T-helper 2 cell treated with Interferon-gamma antibody and Interleukin-4, amounts not matched to agents 100 ng/mL and 5 ng/mL, for 36 hours (primary cell): Measurements from ENCODE around the gene MATN3. TPM values are rescaled to one million over a fixed set of nuclear protein-coding genes. Genes with fewer than 3 reads are reported as not detected.
"Not testable (repeated sequence)": the region's sequence is repeated elsewhere in the genome, so short reads cannot be mapped to it uniquely, and the experiment has no call there.

Experiments used
- intact Hi-C: fragments of 100-400 bp; cut with micrococcal nuclease; formaldehyde crosslinking; loops from one replicate; pipeline ENCODE4 v1.15.1; 2023
- total RNA-seq: library from RNA; stranded (reverse); gene quantifications from 2 replicates; pipeline ENCODE4 v1.2.3, GENCODE V29; 2022

The MATN3 gene
- not detected in 2 replicates for total RNA-seq

GRCh38 chr2:20012282-20013125 lies at the start of gene MATN3:
Gene MATN3 (minus strand): TSS chr2:20012668. CDS start chr2:20012631, 37 bp downstream.
- intact Hi-C loops, result loop anchor here (2.0 kb wide), 1 partner anchor 22 kb away; the partner anchor contains the start of gene WDR35

GRCh38 chr2:20061940-20062339 lies 49.5 kb upstream of the MATN3 start:
- intact Hi-C loops, result no loop called here

- intact Hi-C loops, result no loop called here
These were observed 49.0 kb upstream of the MATN3 start for GRCh38 chr2:20061476-20061875.

- intact Hi-C loops, result no loop called here
These were observed 47.6 kb upstream of the MATN3 start for GRCh38 chr2:20060106-20060505.

- intact Hi-C loops, result no loop called here
These were observed 44.8 kb upstream of the MATN3 start for GRCh38 chr2:20057268-20057667.

- intact Hi-C loops, result loop anchor here (5.0 kb wide), 2 partner anchors 312 to 767 kb away; partner anchors contain the start of gene LDAH
These were observed 42.5 kb upstream of the MATN3 start for GRCh38 chr2:20054931-20055330.

- intact Hi-C loops, result loop anchor here (5.0 kb wide), 2 partner anchors 313 to 768 kb away; partner anchors contain the start of gene LDAH
These were observed 41.7 kb upstream of the MATN3 start for GRCh38 chr2:20054119-20054518.

GRCh38 chr2:20052861-20053281 lies 40.4 kb upstream of the MATN3 start:
- intact Hi-C loops, result loop anchor here (5.0 kb wide), 2 partner anchors 314 to 769 kb away; partner anchors contain the start of gene LDAH

- intact Hi-C loops, result loop anchor here (5.0 kb wide), 2 partner anchors 315 to 770 kb away; partner anchors contain the start of gene LDAH
These were observed 39.9 kb upstream of the MATN3 start for GRCh38 chr2:20052229-20052851.

GRCh38 chr2:20051532-20052228 lies 39.2 kb upstream of the MATN3 start, which contains the start of gene LAPTM4A:
Gene LAPTM4A (minus strand): TSS chr2:20051628. CDS start chr2:20051520, 108 bp downstream.
- intact Hi-C loops, result loop anchor here (1.0 to 5.0 kb wide), 11 partner anchors 37 to 771 kb away; partner anchors contain the start of genes HS1BP3, LDAH, PUM2 and TTC32

GRCh38 chr2:20050646-20051531 lies 38.4 kb upstream of the MATN3 start:
- intact Hi-C loops, result loop anchor here (1.0 to 5.0 kb wide), 11 partner anchors 36 to 771 kb away; partner anchors contain the start of genes HS1BP3, LDAH, PUM2 and TTC32

- intact Hi-C loops, result loop anchor here (2.0 to 5.0 kb wide), 6 partner anchors 35 to 772 kb away; partner anchors contain the start of genes LDAH and PUM2
These were observed 37.7 kb upstream of the MATN3 start for GRCh38 chr2:20050104-20050645.

GRCh38 chr2:20049637-20050036 lies 37.2 kb upstream of the MATN3 start:
- intact Hi-C loops, result loop anchor here (2.0 to 5.0 kb wide), 6 partner anchors 35 to 773 kb away; partner anchors contain the start of genes LDAH and PUM2

GRCh38 chr2:20048488-20049448 lies 36.3 kb upstream of the MATN3 start:
- intact Hi-C loops, result no loop called here

- intact Hi-C loops, result not testable (repeated sequence)
These were observed 33.3 kb upstream of the MATN3 start for GRCh38 chr2:20045712-20046292.

- intact Hi-C loops, result no loop called here
These were observed 32.3 kb upstream of the MATN3 start for GRCh38 chr2:20044778-20045177.

- intact Hi-C loops, result no loop called here
These were observed 30.1 kb upstream of the MATN3 start for GRCh38 chr2:20042531-20042930.
